K562 (cell line): ENCODE results near the gene GARIN5B. TPM values are rescaled to one million over a fixed set of nuclear protein-coding genes. Genes with fewer than 3 reads are reported as not detected.

Experiments used
- CXXC5 ChIP-seq: fragments of 250-450 bp; sonication (Bioruptor Pico); IDR thresholded peaks from 2 replicates; pipeline ENCODE4 v1.8.0; 2022; ENCODE audit warnings: inconsistent platforms, mild to moderate bottlenecking, moderate library complexity
- EHMT2 ChIP-seq: fragments of 450-650 bp; IDR thresholded peaks from 2 replicates; pipeline ENCODE4 v1.6.1; 2018; ENCODE audit warnings: antibody characterized with exemption
- EP400 ChIP-seq: fragments of 450-650 bp; IDR thresholded peaks from 2 replicates; pipeline ENCODE4 v1.6.1; 2017; ENCODE audit warnings: antibody characterized with exemption, mild to moderate bottlenecking, moderate library complexity
- GABPB1 ChIP-seq: sonication (generic); formaldehyde crosslinking; IDR thresholded peaks from 2 replicates; pipeline ENCODE4 v1.8.0; 2022; ENCODE audit warnings: mild to moderate bottlenecking, missing genetic modification reagents
- KDM4B ChIP-seq, 2 experiments: fragments of 450-650 bp in 1 of 2; sonication (generic) in 1 of 2; IDR thresholded peaks; 2 replicates each; pipeline ENCODE4 v1.6.1; 2016 to 2017; ENCODE audit warnings: borderline replicate concordance in 2 of 2, antibody characterized with exemption in 1 of 2, low read depth in 1 of 2, mild to moderate bottlenecking in 1 of 2
- KLF10 ChIP-seq: fragments of 250-450 bp; sonication (Bioruptor Pico); IDR thresholded peaks from 2 replicates; pipeline ENCODE4 v1.6.1; 2021; ENCODE audit warnings: matching md5 sums
- NFYB ChIP-seq: IDR thresholded peaks from 2 replicates; pipeline ENCODE4 v1.6.1; 2011; ENCODE audit warnings: mild to moderate bottlenecking, moderate library complexity; ENCODE audit not compliant: insufficient read length; ENCODE audit errors: extremely low read depth
- PTTG1 ChIP-seq: fragments of 450-650 bp; IDR thresholded peaks from 2 replicates; pipeline ENCODE4 v1.6.1; 2016; ENCODE audit warnings: low read depth, mild to moderate bottlenecking, missing genetic modification characterization, missing compliant biosample characterization
- RHOXF2B ChIP-seq: fragments of 250-450 bp; sonication (Bioruptor Pico); conservative IDR thresholded peaks from 2 replicates; pipeline ENCODE4 v1.5.1; 2021
- SAFB2 ChIP-seq: fragments of 200-400 bp; formaldehyde crosslinking; IDR thresholded peaks from 2 replicates; pipeline ENCODE4 v1.6.1; 2018; ENCODE audit warnings: borderline replicate concordance, low read length, low read depth, moderate library complexity; ENCODE audit not compliant: severe bottlenecking
- SMARCE1 ChIP-seq: fragments of 450-650 bp; IDR thresholded peaks from 2 replicates; pipeline ENCODE4 v1.7.1; 2016; ENCODE audit warnings: mild to moderate bottlenecking
- TGIF2 ChIP-seq: sonication (generic); formaldehyde crosslinking; IDR thresholded peaks from 2 replicates; pipeline ENCODE4 v1.8.1; 2022; ENCODE audit warnings: mild to moderate bottlenecking, missing genetic modification reagents, moderate library complexity
- ZBED1 ChIP-seq: IDR thresholded peaks from 2 replicates; pipeline ENCODE4 v1.6.1; 2014
- ZNF133 ChIP-seq: fragments of 250-450 bp; sonication (Bioruptor Pico); IDR thresholded peaks from 2 replicates; pipeline ENCODE4 v1.4.0; 2020; ENCODE audit warnings: mild to moderate bottlenecking
- ZNF589 ChIP-seq: fragments of 200-800 bp; sonication (Bioruptor generic); IDR thresholded peaks from 2 replicates; pipeline ENCODE4 v1.6.1; 2016; ENCODE audit warnings: low read depth, missing genetic modification characterization, missing compliant biosample characterization
- polyA plus RNA-seq, 8 experiments: library from polyadenylated mRNA; depleted of rRNA in 4 of 8; stranded (reverse) in 5 of 8; unstranded in 3 of 8; fragments of >200 nt; fragmentation: Nextera tagmentation in 2 of 8; fragmentation: Illumina TruSeq in 1 of 8; extraction: Ambion mirVana in 2 of 8; extraction: Trizol in 1 of 8; gene quantifications; 2 replicates each; pipeline versions ENCODE4 v1.2.1 to v1.2.3, GENCODE V29; 2011 to 2014; ENCODE audit warnings: inconsistent platforms in 1 of 8, missing spikeins in 1 of 8
- total RNA-seq, 7 experiments: library from RNA; depleted of rRNA in 6 of 7; stranded (reverse); fragments of >200 nt in 6 of 7; fragmentation: Illumina TruSeq in 2 of 7; extraction: Trizol in 2 of 7; gene quantifications; 2 replicates each; pipeline versions ENCODE4 v1.2.1 to v1.2.3, GENCODE V29; 2011 to 2021; ENCODE audit warnings: low replicate concordance in 1 of 7
- TF ChIP-seq, protein P1 (sequence below): IDR thresholded peaks from 2 replicates; pipeline ENCODE4 v1.6.1; 2016; ENCODE audit warnings: missing genetic modification characterization, missing compliant biosample characterization
- TF ChIP-seq, protein P2 (sequence below): fragments of 450-650 bp; formaldehyde crosslinking; IDR thresholded peaks from 2 replicates; pipeline ENCODE4 v1.4.0; 2022; ENCODE audit warnings: mild to moderate bottlenecking, moderate library complexity
- TF ChIP-seq, protein P3 (sequence below): fragments of 250-450 bp; sonication (Bioruptor Pico); IDR thresholded peaks from 2 replicates; pipeline ENCODE4 v1.8.0; 2021; ENCODE audit warnings: mild to moderate bottlenecking, moderate library complexity
- TF ChIP-seq, protein P4 (sequence below): sonication (generic); formaldehyde crosslinking; IDR thresholded peaks from 2 replicates; pipeline ENCODE4 v1.8.0; 2022; ENCODE audit warnings: missing genetic modification reagents, mild to moderate bottlenecking, borderline replicate concordance
- TF ChIP-seq, protein P5 (sequence below): fragments of 250-450 bp; sonication (Bioruptor Pico); IDR thresholded peaks from 2 replicates; pipeline ENCODE4 v1.8.0; 2021; ENCODE audit warnings: borderline replicate concordance, mild to moderate bottlenecking, moderate library complexity; ENCODE audit not compliant: poor library complexity, severe bottlenecking

GARIN5B gene
- total and polyA plus RNA-seq, 9 of the 15 experiments (the other 6 are each of a cell fraction or from before 2014, with no cell fraction given) = not detected

DNA sequence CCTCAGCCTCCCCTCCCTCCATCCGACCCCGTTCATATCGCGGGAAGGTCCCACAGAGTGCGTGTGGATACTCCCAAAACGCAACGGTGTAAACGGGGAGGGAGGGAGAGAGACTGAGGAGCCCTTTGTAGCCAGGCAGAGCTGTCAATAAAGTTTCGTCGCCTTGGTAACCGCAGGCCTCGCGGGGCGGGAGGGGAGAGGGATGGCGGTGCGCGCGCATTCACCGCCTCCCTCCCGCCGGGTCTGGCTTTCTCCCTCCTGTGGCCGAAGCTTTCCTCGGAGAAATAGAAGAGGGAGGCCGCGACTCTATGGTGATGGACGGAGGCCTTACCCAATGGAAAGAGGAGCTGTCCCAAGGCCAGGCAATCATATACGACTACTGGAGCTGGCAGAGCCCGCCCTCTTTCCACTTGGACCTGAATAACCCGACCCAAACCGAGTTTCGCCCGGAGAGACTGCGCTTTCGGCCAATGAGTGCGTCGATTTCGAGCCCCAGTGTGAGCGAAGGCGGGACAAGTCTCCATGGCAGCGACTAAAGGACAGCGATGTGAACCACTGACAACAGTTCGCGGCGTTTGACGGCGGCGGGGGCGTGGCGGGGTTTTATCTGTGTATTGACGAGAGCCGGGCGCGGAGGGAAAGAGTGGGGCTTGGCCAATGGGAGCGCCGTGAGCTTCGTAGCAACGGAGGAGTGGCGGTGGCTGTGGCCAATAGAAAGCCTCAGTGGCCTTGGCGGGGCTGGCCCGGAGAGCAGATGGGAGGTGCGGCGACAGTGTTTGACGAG, 23.8 kb downstream of the GARIN5B start, which contains the start of gene KMT5C (continued):
- TF ChIP-seq, protein P1, sequence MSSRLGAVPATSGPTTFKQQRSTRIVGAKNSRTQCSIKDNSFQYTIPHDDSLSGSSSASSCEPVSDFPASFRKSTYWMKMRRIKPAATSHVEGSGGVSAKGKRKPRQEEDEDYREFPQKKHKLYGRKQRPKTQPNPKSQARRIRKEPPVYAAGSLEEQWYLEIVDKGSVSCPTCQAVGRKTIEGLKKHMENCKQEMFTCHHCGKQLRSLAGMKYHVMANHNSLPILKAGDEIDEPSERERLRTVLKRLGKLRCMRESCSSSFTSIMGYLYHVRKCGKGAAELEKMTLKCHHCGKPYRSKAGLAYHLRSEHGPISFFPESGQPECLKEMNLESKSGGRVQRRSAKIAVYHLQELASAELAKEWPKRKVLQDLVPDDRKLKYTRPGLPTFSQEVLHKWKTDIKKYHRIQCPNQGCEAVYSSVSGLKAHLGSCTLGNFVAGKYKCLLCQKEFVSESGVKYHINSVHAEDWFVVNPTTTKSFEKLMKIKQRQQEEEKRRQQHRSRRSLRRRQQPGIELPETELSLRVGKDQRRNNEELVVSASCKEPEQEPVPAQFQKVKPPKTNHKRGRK (tag) = no peak
- TF ChIP-seq ZBED1 (no peak), TGIF2 (CRISPR knock-in tag) (no peak), PTTG1 (tag) (no peak), SAFB2 (no peak), EHMT2 (no peak), CXXC5 (peak; percentile 98), ZNF133 (no peak), EP400 (peak; percentile 42), SMARCE1 (no peak), KDM4B (IDR thresholded peaks at IDR 0.05; ENCODE audit: borderline replicate concordance in 2 of 2, low read depth in 1 of 2) (0 out of 4 replicates have a peak, but pooled peaks of 1 of the 2 experiments have one; percentile 27), RHOXF2B (CRISPR knock-in tag) (0 out of 2 replicates have a peak, but pooled peaks have one; percentile 51), KLF10 (no peak), GABPB1 (CRISPR knock-in tag) (no peak; the same call in 1 of the 2 replicates), ZNF589 (CRISPR knock-in tag) (no peak), NFYB (peak; percentile 92)
- TF ChIP-seq, protein P2, sequence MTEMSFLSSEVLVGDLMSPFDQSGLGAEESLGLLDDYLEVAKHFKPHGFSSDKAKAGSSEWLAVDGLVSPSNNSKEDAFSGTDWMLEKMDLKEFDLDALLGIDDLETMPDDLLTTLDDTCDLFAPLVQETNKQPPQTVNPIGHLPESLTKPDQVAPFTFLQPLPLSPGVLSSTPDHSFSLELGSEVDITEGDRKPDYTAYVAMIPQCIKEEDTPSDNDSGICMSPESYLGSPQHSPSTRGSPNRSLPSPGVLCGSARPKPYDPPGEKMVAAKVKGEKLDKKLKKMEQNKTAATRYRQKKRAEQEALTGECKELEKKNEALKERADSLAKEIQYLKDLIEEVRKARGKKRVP = no peak
- TF ChIP-seq, protein P3, sequence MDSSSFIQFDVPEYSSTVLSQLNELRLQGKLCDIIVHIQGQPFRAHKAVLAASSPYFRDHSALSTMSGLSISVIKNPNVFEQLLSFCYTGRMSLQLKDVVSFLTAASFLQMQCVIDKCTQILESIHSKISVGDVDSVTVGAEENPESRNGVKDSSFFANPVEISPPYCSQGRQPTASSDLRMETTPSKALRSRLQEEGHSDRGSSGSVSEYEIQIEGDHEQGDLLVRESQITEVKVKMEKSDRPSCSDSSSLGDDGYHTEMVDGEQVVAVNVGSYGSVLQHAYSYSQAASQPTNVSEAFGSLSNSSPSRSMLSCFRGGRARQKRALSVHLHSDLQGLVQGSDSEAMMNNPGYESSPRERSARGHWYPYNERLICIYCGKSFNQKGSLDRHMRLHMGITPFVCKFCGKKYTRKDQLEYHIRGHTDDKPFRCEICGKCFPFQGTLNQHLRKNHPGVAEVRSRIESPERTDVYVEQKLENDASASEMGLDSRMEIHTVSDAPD (CRISPR knock-in tag) = no peak
- TF ChIP-seq, protein P4, sequence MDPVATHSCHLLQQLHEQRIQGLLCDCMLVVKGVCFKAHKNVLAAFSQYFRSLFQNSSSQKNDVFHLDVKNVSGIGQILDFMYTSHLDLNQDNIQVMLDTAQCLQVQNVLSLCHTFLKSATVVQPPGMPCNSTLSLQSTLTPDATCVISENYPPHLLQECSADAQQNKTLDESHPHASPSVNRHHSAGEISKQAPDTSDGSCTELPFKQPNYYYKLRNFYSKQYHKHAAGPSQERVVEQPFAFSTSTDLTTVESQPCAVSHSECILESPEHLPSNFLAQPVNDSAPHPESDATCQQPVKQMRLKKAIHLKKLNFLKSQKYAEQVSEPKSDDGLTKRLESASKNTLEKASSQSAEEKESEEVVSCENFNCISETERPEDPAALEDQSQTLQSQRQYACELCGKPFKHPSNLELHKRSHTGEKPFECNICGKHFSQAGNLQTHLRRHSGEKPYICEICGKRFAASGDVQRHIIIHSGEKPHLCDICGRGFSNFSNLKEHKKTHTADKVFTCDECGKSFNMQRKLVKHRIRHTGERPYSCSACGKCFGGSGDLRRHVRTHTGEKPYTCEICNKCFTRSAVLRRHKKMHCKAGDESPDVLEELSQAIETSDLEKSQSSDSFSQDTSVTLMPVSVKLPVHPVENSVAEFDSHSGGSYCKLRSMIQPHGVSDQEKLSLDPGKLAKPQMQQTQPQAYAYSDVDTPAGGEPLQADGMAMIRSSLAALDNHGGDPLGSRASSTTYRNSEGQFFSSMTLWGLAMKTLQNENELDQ (CRISPR knock-in tag) = no peak
- TF ChIP-seq, protein P5, sequence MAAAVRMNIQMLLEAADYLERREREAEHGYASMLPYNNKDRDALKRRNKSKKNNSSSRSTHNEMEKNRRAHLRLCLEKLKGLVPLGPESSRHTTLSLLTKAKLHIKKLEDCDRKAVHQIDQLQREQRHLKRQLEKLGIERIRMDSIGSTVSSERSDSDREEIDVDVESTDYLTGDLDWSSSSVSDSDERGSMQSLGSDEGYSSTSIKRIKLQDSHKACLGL (CRISPR knock-in tag) = no peak
